ENCODE measurements around the gene FNDC3B. TPM values are rescaled to one million over a fixed set of nuclear protein-coding genes. Genes with fewer than 3 reads are reported as not detected.

FNDC3B gene
- total RNA-seq, 1 experiment from 2014 or later: 149 TPM

DNA sequence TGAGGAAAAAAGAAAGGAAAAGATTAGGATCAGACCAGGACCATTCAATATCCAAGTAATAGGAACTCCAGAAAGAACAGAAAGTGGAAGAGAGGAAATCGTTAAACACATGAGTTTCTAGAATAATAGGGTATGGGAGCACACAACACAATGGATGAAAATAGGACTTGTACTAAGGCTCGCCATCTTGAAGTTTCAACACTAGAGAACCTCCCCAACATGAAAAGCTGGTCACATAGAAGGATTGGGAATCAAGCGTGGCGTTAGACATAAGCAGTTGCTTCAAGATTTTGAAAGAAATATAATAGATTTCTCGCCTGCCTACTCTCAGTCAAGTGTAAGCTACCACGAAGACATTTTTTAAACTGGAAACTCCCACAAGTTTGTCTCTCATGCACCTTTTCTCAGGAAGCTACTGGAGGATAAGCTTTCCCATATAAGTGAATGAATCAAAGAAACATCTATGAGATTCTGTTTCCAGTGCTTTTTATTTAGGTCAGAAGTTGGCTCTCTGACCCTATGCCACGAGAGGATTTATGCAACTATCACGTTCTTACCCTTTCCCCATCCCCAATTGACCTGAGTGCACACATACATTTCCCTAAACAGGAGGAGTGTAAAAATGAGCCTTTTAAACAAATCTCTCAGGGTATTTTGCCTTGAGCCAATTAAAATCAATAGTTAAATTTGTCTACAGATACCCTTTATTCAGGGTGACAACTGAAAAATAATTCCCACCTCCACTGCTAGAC is 363.7 kb downstream of the FNDC3B start:
- DNase-seq (ENCODE audit: unreplicated experiment): no peak
- H3K27me3 Mint-ChIP-seq (ENCODE audit: insufficient read depth, unreplicated experiment): no peaks in the 10 kb centered on the region
- ChIA-PET CTCF (interaction anchor here (0.9 kb wide), 1 partner anchor 219 kb away, joined by 3 read pairs; no protein-coding TSS in a partner anchor), POLR2A (interaction anchor here (0.6 to 1.2 kb wide), 3 partner anchors 22 to 39 kb away, joined by 3 read pairs; no protein-coding TSS in a partner anchor)
- peaks cover 40% of the 10 kb centered on the region for H3K36me3 Mint-ChIP-seq (ENCODE audit: insufficient read depth, unreplicated experiment)
- H3K27ac Mint-ChIP-seq (ENCODE audit: low read depth, unreplicated experiment): no peak overlapping the region
- no peaks in the 10 kb centered on the region for H3K9me3 Mint-ChIP-seq (ENCODE audit: unreplicated experiment)
- no TSS peak for BruUV-seq (replicated peaks)
- TF ChIP-seq, protein P1, sequence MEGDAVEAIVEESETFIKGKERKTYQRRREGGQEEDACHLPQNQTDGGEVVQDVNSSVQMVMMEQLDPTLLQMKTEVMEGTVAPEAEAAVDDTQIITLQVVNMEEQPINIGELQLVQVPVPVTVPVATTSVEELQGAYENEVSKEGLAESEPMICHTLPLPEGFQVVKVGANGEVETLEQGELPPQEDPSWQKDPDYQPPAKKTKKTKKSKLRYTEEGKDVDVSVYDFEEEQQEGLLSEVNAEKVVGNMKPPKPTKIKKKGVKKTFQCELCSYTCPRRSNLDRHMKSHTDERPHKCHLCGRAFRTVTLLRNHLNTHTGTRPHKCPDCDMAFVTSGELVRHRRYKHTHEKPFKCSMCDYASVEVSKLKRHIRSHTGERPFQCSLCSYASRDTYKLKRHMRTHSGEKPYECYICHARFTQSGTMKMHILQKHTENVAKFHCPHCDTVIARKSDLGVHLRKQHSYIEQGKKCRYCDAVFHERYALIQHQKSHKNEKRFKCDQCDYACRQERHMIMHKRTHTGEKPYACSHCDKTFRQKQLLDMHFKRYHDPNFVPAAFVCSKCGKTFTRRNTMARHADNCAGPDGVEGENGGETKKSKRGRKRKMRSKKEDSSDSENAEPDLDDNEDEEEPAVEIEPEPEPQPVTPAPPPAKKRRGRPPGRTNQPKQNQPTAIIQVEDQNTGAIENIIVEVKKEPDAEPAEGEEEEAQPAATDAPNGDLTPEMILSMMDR (IDR thresholded peaks at IDR 0.05; ENCODE audit: unreplicated experiment): no peak
- no peak overlapping the region for H3K4me3 Mint-ChIP-seq (ENCODE audit: unreplicated experiment)
- no peaks in the 10 kb centered on the region for H3K4me1 Mint-ChIP-seq (ENCODE audit: insufficient read depth, unreplicated experiment)
- intact Hi-C loops (cut with micrococcal nuclease): no loop called here

DNA sequence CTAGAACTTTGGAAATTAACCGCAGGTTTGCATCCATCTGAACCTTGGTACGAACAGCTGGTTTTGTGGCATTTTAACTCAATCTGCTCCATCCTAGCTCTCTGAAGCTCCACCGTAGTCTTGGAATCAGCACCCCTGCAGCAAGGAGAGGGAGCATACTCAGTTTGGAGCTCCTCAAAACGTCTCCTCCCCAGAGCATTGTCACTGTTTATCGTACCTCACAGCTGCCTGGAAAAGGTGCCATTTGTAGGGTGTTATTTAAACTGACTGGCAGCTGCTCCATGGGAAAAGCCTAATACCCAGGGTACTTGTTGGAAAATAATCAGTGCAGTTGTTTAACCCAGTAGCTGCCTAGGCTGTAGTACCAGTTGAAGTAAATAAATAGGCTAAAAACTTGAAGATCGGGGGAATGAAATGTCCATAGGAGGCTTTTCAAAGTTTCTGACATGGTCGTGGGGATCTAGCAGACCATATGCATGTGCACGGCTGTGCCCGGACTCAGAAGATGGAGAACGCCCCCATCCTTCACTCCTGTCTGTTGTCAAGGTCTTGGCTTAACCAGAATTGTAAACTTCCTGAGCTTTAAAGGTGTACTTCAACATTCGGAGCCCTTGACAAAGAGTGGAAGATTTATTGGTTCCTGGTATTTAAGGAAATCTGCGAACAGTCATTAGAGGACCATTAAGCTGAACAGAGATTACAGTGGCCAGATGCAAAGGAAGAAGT is 365.0 kb downstream of the FNDC3B start:
- POLR2A ChIA-PET: no interaction called here

DNA sequence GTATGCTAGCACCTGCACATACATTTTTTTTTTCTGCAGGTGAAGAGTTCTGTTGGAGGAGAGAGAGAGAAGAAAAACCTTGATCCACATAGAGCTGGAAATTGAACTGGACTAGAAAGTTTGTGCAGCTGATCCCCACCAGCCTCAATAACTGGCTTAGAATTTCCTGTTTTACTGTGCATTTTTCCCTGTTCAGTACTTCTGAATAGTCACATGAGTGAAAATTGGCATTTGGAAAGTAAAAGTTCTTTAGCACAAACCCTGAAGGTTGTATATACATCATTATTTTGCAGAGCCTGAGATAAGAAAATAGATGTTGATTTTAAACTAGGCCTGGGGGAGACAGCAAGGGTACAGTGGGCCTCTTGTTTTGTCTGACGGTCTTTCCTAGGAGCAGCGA is 366.5 kb downstream of the FNDC3B start:
- intact Hi-C loops (cut with micrococcal nuclease): no loop called here
- no peak overlapping the region for H3K27ac Mint-ChIP-seq (ENCODE audit: low read depth, unreplicated experiment)
- no peak overlapping the region for H3K4me3 Mint-ChIP-seq (ENCODE audit: unreplicated experiment)
- TF ChIP-seq, protein P1 (IDR thresholded peaks at IDR 0.05; ENCODE audit: unreplicated experiment): no peak
- no peak for DNase-seq (ENCODE audit: unreplicated experiment)
- H3K27me3 Mint-ChIP-seq (ENCODE audit: insufficient read depth, unreplicated experiment): no peaks in the 10 kb centered on the region
- H3K36me3 Mint-ChIP-seq (ENCODE audit: insufficient read depth, unreplicated experiment): peaks cover 23% of the 10 kb centered on the region
- CTCF ChIA-PET: no interaction called here
- POLR2A ChIA-PET: no interaction called here
- no TSS peak for BruUV-seq (replicated peaks)
- no peaks in the 10 kb centered on the region for H3K4me1 Mint-ChIP-seq (ENCODE audit: insufficient read depth, unreplicated experiment)
- no peaks in the 10 kb centered on the region for H3K9me3 Mint-ChIP-seq (ENCODE audit: unreplicated experiment)

More for the DNA sequence above, 365.0 kb downstream of the FNDC3B start:
- DNase-seq (ENCODE audit: unreplicated experiment): no peak
- H3K9me3 Mint-ChIP-seq (ENCODE audit: unreplicated experiment): no peaks in the 10 kb centered on the region
- H3K4me3 Mint-ChIP-seq (ENCODE audit: unreplicated experiment): no peak overlapping the region
- H3K27me3 Mint-ChIP-seq (ENCODE audit: insufficient read depth, unreplicated experiment): no peaks in the 10 kb centered on the region
- no peaks in the 10 kb centered on the region for H3K4me1 Mint-ChIP-seq (ENCODE audit: insufficient read depth, unreplicated experiment)
- H3K27ac Mint-ChIP-seq (ENCODE audit: low read depth, unreplicated experiment): no peak overlapping the region
- intact Hi-C loops (cut with micrococcal nuclease): no loop called here
- TF ChIP-seq, protein P1 (IDR thresholded peaks at IDR 0.05; ENCODE audit: unreplicated experiment): no peak
- no TSS peak for BruUV-seq (replicated peaks)
- CTCF ChIA-PET: interaction anchor here (0.6 kb wide), 1 partner anchor 73 kb away, joined by 3 read pairs; no protein-coding TSS in a partner anchor
- peaks cover 34% of the 10 kb centered on the region for H3K36me3 Mint-ChIP-seq (ENCODE audit: insufficient read depth, unreplicated experiment)

DNA sequence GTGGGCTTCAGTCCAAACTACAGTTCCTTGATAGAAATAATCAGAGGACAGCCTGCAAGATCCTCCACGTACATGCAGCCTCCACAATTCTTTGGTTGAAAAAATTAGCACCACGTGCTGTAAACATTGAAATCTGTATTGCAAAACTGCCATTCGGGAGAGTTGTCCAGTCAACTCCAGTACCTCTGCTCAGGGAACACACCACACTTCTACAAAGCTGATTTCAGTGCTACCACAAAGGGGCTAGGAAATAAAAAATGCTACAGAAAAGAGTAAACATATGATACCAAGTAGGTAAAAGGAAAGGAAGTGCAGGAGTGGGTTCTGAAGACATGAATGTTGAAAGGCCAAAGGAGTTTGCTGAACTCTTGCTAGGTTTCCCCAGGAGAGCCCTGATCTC is 368.5 kb downstream of the FNDC3B start:
- intact Hi-C loops (cut with micrococcal nuclease): no loop called here
- no peak for DNase-seq (ENCODE audit: unreplicated experiment)
- TF ChIP-seq, protein P1 (IDR thresholded peaks at IDR 0.05; ENCODE audit: unreplicated experiment): no peak
- Mint-ChIP-seq H3K27ac (ENCODE audit: low read depth, unreplicated experiment) (no peak overlapping the region), H3K4me1 (ENCODE audit: insufficient read depth, unreplicated experiment) (no peaks in the 10 kb centered on the region), H3K36me3 (ENCODE audit: insufficient read depth, unreplicated experiment) (peaks cover 5% of the 10 kb centered on the region), H3K9me3 (ENCODE audit: unreplicated experiment) (no peaks in the 10 kb centered on the region), H3K4me3 (ENCODE audit: unreplicated experiment) (no peak overlapping the region), H3K27me3 (ENCODE audit: insufficient read depth, unreplicated experiment) (no peaks in the 10 kb centered on the region)
- CTCF ChIA-PET: interaction anchor here (1.4 kb wide), 1 partner anchor 54 kb away, joined by 6 read pairs; no protein-coding TSS in a partner anchor
- POLR2A ChIA-PET: interaction anchor here (0.7 kb wide), 1 partner anchor 13 kb away, joined by 3 read pairs; no protein-coding TSS in a partner anchor
- no TSS peak for BruUV-seq (replicated peaks)
